GF-D8 (cell line): Measurements from ENCODE around the gene ZNF341.

Source experiments
- DNase-seq: peaks from one replicate; lab custom pipeline; 2025; lab: John Stamatoyannopoulos, UW

Gene ZNF341

DNA sequence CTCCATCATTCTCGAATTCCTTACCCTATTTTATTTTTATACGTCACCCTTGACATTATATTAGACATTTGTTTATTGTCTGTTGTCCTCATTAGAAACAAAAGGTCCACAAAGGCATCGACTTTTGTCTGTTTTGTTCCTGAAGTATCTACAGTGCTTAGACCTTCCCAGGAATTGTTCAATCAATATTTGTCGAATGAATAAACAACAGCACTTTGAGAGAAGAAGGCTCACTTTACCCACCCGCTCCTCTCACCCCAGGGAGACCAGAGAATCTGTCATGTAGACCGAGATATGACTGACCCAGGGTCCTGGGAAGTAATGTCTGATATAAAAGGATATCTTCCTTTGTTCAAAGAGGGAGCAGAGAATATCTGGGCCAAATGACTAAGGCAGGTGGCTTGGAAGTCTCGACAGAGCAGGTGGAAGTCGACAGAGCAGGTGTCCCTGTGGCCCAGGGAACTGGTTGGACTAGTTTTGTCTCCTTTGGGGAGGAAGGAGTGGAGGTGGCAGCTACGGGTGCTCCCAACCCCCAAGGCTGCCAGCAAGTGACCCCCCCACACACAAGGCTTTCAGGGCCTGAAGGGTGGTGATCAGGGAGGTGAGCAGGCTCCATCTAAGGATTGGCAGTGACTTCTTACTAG, 64.6 kb downstream of the ZNF341 start:
- no peak for DNase-seq

DNA sequence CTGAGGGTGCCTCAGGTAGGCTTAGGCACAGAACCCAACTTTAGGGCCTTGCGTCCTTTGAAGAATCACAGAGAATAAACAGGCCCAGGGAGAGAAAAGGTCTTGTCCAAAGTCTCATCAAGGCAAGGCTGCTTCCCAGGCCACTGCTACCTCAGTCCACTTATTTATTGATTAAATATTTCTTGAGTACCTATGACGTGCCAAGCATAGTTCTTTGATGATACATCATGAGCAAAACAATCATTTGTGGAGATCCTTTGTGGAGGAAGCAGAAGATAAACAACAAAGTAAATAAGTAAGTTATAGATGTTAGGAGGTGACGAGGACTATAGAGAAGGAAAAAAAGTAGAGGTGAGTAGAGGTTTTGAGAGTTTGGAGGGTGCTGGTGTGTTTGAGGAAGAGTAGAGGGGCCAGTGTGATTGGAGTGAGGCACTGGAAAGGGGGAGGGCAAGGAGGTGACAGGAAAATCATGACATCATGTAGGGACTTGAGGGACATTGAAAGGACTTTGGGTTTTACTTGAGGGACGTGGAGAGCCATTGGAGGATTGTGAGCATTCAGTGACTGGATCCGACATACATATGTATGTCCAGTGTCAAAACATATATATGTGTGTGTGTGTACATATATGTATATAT, 65.2 kb downstream of the ZNF341 start:
- no peak for DNase-seq

DNA sequence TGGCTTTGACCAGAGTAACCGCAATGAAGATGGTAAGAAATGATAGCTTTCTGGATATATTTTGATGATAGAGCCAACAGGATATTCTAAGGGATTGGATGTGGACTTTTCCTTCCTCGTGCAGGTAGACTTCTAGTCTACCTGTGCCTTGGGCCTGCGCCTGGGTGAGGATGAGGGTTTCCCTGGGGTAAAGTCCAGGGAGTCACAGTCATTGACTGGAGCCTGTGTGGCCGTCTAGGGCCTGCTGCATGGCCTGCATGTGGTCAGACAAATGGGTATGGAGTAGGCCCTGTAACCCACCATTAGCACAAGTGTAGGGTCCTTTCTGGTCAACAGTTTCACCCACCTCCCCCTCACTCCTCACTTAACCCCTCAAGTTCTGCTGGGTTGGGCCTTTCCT, 66.6 kb downstream of the ZNF341 start:
- DNase-seq: no peak

DNA sequence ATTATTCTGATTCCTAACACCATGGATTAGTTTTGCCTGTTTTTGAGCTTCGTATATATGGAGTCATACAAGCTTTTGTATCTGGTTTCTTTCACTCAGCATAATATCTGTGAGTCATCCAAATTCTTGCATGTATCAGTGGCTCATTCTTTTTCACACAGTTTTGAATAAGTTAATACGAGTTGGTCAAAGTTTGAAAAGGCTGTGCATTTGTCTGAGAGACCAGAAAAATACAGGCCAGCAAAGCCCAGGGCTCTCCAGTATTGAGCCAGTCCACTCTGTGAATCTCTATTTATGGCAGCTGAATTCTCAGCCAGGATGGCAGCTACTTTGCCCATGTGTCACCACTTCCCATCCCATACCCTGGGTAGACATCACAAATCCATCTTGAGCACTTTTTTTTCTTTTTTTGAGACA, 72.1 kb downstream of the ZNF341 start:
- no peak for DNase-seq

DNA sequence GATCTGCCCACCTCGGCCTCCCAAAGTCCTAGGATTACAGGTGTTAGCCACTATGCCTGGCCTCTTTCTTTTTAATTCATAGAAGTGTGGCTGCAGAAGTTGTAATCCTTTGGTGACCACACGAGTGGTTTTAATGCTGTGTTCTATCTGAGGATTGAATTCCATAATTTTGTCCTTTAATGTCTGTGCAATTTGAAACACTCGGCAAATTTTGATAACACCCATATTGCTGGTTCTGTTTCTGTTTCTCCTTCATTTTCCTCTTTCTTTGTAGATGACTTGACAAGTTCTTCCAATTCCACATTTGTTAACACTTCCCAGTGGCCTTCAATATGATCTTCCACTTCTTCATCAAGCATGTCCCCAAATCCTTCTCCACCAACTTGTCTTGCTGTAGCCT, 76.6 kb downstream of the ZNF341 start:
- no peak for DNase-seq

- DNase-seq: peak; percentile 33
Measured at GRCh38 chr20:33810259-33810658, 78.5 kb downstream of the ZNF341 start.

GRCh38 chr20:33810885-33811775, 79.3 kb downstream of the ZNF341 start, which contains the start of gene CHMP4B:
TSS of gene CHMP4B (plus strand) at chr20:33811348. CDS start at chr20:33811469, 121 bp downstream.
- DNase-seq: peak; percentile 95

- no peak for DNase-seq
Measured at GRCh38 chr20:33811776-33812151, 80.0 kb downstream of the ZNF341 start.

DNA sequence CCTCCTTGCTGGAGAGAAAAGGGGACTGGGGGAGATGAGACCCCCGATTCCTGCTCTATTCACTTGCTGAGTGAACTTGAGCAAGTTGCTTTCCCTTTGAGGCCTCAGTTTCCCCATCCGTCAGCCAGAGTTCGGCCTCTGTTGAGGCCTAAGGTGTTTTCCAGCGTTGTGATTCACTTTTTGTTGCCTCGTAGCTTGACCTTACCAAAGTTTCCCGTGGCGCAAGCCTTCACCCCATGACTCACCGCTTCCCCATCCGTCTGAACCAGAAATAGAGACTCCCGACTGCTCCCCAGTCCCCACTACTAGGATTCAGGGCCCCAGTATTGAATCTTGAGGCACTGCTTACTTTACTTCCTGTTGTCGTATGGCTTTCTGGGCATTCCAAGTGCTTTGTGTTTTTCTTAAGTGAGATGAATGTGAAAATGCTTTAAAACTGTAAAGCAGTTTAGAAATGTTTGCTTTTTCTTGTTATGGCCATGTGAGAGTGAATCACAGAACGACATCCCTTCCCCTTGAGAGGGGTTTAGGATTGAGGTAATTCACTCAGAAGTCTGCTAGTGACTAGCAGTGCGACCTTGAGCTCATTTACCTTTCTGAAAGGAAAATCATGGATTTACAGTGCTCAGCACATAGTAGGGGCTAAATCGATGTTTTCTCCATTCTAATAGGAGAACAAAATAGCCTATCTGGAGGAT, 80.5 kb downstream of the ZNF341 start:
- DNase-seq: peak; percentile 12

GRCh38 chr20:33812908-33813462, 81.2 kb downstream of the ZNF341 start:
- no peak for DNase-seq

GRCh38 chr20:33814238-33814712, 82.5 kb downstream of the ZNF341 start:
- no peak for DNase-seq

DNA sequence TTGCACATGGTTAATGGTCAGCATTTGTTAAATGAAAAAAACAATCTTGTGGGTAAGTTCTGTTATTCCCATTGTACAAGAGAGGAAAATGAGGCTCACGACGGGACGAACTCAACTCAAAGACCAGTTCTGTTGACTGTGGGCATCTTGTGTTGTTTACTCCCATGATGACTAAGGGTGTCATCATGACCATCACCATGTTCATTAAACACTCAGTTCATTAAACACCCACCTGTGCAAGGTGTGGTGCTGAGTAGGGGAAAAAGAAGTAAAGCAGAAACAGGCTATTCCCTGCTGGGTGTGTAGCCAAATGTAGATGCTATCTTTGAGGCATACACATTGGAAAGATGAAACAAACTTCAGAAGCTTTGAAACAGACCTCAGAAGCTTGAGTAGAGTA, 83.9 kb downstream of the ZNF341 start:
- DNase-seq: no peak

GRCh38 chr20:33816191-33816590, 84.4 kb downstream of the ZNF341 start:
- DNase-seq: no peak

DNA sequence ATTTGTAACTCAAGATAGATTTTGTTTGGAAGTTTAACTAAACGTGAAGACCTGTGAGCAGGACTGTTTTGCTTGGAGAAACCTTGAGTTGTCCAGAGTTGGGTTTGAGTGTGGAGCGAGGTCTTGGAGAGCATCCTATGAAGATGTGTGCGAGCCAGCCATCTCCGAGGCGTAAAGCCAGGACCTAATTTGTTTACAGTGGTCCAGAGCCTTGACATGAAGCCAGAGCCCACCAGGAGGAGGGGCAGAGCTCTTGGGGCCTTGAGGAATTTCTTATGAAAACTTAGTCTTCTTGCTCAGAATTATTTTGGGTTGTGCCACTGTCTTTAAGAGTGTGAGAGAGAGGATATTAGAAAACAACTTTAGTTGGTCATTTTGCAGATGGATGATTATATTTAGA, 85.6 kb downstream of the ZNF341 start:
- no peak for DNase-seq

GRCh38 chr20:33819456-33819855, 87.7 kb downstream of the ZNF341 start:
- DNase-seq: no peak

GRCh38 chr20:33820362-33820761, 88.6 kb downstream of the ZNF341 start:
- DNase-seq: no peak

DNA sequence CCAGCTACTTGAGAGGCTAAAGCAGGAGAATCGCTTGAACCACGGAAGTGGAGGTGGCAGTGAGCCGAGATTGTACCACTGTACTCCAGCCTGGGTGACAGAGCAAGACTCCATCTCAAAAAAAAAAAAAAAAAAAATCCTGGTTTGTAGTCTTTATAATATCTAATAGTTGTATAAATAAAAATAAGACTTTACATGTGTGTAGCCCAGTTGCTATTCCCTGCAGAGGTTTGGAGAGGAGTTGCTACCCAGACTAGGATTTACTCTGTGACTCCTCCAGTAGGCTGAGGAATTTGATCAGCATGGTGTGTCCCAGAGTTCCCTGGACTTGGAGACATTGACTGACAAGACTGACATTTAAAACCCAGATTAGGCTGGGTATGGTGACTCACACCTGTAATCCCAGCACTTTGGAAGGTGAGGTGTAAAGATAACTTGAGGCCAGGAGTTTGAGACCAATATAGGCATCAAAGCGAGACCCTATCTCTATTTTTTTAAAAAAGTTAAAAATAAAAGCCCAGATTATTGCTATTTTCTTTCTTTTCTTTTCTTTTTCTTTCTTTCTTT, 89.6 kb downstream of the ZNF341 start:
- DNase-seq: no peak

GRCh38 chr20:33822423-33822822, 90.6 kb downstream of the ZNF341 start:
- DNase-seq: no peak

- no peak for DNase-seq
Measured at GRCh38 chr20:33822991-33823390, 91.2 kb downstream of the ZNF341 start.

DNA sequence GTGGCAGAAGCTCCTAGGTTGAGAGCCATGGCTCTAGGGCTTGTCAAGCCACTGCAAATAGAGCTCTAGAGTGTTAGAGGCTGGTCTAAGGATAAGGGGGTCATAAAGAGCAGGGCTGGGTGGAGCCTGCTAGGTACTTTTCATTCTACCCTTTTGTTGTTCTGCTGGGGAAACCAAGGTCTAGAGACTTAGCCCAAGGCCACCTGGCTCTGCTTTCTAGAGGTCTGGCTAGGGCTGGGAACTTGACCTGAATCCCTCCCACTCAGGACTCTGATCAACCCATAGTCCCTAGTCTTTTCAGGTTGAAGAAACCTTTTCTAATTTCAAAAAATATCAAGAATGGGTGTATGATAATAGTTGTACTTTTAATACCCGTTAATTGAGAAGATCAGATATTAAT, 93.1 kb downstream of the ZNF341 start:
- no peak for DNase-seq
